Activated effector memory CD4-positive, alpha-beta T cell treated with anti-CD3 and anti-CD28 coated beads, Interleukin-2, amount 50 U/mL, for 16 hours (primary cell): Measurements from ENCODE around the gene OR2G3.

Source experiments
- DNase-seq: peaks from one replicate; pipeline ENCODE4 v3.0.0-alpha.2; 2020

The OR2G3 gene

GRCh38 chr1:247605286-247605685 lies at the start of gene OR2G3:
Gene OR2G3 (plus strand): TSS chr1:247605586. CDS start chr1:247605586, 0 bp downstream.
- no peak for DNase-seq

GRCh38 chr1:247557926-247558674 lies 47.3 kb upstream of the OR2G3 start:
- no peak for DNase-seq

- no peak for DNase-seq
Observed at GRCh38 chr1:247561711-247562110, 43.7 kb upstream of the OR2G3 start.

GRCh38 chr1:247562198-247562597 lies 43.2 kb upstream of the OR2G3 start:
- no peak for DNase-seq

- no peak for DNase-seq
Observed at GRCh38 chr1:247574236-247574635, 31.1 kb upstream of the OR2G3 start.

- DNase-seq = no peak
Observed at GRCh38 chr1:247574664-247575063, 30.7 kb upstream of the OR2G3 start.

- no peak for DNase-seq
Observed at GRCh38 chr1:247576514-247576913, 28.9 kb upstream of the OR2G3 start.

- no peak for DNase-seq
Observed at GRCh38 chr1:247578946-247579460, 26.4 kb upstream of the OR2G3 start.

- no peak for DNase-seq
Observed at GRCh38 chr1:247588060-247588459, 17.3 kb upstream of the OR2G3 start, which contains the start of gene OR2G2. Gene OR2G2 (plus strand): TSS chr1:247588360. CDS start chr1:247588360, 0 bp downstream.

GRCh38 chr1:247613405-247613804 lies 8.0 kb downstream of the OR2G3 start:
- DNase-seq = no peak

GRCh38 chr1:247614625-247615024 lies 9.2 kb downstream of the OR2G3 start:
- no peak for DNase-seq

GRCh38 chr1:247627951-247628350 lies 22.6 kb downstream of the OR2G3 start:
- no peak for DNase-seq

- DNase-seq = no peak
Observed at GRCh38 chr1:247638011-247638410, 32.6 kb downstream of the OR2G3 start.

- no peak for DNase-seq
Observed at GRCh38 chr1:247638781-247639180, 33.4 kb downstream of the OR2G3 start.

- no peak for DNase-seq
Observed at GRCh38 chr1:247639381-247639981, 34.1 kb downstream of the OR2G3 start.

GRCh38 chr1:247642742-247643141 lies 37.4 kb downstream of the OR2G3 start:
- no peak for DNase-seq

- no peak for DNase-seq
Observed at GRCh38 chr1:247646867-247647266, 41.5 kb downstream of the OR2G3 start.

- DNase-seq = no peak
Observed at GRCh38 chr1:247647864-247648263, 42.5 kb downstream of the OR2G3 start.

GRCh38 chr1:247653040-247653439 lies 47.7 kb downstream of the OR2G3 start:
- DNase-seq = no peak
